COLO668 (cell line): ENCODE measurements around the gene CROCC2.

Experiments used
- DNase-seq: peaks from one replicate; lab custom pipeline; 2025; ENCODE audit not compliant: unreplicated experiment; lab: John Stamatoyannopoulos, UW

CROCC2 gene

GRCh38 chr2:240932724-240933047 lies 26.6 kb downstream of the CROCC2 start:
- DNase-seq = no peak

DNA sequence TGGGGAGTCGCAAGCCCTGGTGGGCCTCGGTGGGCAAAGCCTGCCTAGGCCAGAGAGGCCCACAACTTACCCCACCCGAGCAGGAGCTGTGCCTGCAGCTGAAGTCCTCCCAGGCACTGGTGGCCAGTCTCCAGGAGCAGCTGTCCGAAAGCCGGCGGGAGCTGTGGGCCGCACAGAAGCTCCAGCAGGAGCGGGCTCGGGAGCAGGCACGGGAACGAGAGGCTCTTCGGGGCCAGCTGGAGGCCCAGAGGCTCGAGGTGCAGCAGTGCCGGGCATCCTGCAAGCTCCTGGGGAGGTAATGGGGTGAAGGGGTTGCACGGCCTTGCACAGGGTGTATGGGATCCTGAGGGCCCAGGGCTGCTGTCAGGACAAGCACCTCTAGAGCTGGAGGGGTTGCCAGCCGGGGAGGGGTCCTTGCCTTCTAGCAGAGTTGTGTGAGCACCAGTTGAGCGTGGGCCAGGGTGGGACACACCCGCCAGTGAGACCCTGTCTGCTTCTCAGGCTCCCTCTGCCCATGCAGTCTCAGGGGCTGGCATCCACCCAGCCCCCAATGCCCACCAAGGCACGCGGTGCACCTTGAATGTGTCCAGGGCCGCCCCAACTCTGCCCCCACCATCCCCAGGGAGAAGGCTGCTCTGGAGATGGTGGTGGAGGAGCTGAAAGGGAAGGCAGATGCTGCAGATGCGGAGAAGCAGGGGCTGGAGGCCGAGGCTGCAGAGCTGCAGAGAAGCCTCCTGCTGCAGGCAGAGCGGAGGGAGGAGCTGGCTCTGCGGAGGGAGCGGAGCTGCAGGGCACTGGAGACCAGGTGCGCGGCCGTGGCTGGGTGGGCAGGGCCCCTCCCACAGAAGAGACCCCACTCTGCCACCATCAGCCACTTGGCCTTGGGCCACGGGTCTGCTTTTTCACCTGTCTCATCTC lies 27.2 kb downstream of the CROCC2 start:
- DNase-seq = no peak

DNA sequence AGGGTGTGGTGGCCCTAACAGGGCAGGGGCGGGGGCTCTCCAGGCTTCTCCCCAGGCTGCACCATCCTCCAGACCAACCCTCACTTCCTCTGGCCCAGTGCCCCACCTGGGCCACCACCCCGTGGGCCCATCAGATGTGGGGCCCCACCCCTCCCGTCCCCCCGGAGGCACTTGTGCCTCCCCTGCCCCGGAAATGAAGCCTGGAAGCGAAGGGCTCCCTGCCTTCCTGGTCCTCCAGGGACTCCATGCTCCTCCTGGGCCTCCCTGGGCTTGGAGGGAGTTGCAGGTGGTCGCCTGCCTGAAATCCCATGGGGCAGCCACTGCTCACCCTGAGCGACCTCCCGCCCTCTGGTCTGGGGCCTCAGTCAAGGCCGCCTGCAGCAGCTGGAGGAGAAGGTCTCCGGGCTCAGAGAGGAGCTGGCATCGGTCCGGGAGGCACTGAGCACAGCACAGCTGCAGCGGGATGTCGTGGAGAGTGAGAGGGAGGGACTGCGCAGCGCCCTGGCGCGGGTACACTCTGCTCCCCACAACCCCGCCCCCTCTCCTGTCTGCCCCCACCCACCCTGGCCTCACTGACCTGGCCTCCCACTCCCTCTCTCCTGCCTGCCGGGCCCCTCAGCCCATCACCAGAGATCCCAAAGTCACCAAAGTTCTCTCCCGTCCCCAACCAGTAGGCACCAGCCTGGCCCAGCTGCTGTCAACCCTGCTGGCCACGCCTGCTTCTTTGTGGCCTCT lies 28.0 kb downstream of the CROCC2 start:
- no peak for DNase-seq

DNA sequence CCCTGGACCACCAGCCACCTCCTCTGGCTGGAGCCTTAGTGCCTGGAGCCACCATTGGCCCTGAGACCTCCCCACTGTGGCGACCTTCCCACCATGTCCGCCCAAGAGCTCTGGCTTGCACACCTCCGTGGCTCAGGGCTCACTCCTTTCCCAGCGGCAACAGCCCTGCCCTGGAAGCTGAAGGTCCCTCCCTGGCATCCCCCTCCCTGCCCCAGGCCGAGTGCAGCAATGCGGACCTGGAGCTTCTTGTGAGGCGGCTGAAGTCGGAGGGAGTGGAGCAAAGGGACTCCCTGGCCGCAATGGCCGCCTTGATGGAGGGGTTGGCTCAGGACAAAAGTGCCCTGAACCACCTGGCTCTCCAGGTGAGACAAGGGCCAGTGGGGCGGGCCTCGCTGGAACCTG lies 28.6 kb downstream of the CROCC2 start:
- DNase-seq = peak; percentile 52

GRCh38 chr2:240935103-240935876 lies 29.2 kb downstream of the CROCC2 start:
- peak; percentile 80 for DNase-seq

- no peak for DNase-seq
These were observed 30.0 kb downstream of the CROCC2 start for GRCh38 chr2:240936106-240936505.

GRCh38 chr2:240946046-240946445 lies 39.9 kb downstream of the CROCC2 start:
- DNase-seq = no peak

DNA sequence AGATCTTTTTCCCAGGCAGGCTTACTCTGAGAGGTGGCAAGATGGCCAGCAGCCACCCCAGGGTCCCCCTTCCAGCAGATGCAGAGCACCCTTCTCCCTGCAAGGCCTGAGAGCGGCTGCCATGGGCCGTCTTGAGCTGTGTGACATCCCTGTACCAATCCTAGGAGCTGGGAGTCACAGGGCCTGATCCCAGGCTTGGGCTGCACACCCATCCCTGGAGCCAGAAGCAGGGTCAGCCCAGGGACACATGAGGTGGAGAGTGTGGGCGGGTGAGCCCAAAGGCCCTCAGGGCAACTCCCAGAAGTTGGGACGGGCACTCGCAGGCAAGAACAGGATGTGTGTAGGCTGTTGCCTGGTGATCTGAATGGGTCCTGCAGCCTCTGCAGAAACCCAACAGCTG lies 40.5 kb downstream of the CROCC2 start:
- DNase-seq = no peak

- DNase-seq = no peak
These were observed 41.0 kb downstream of the CROCC2 start for GRCh38 chr2:240947176-240947575.

DNA sequence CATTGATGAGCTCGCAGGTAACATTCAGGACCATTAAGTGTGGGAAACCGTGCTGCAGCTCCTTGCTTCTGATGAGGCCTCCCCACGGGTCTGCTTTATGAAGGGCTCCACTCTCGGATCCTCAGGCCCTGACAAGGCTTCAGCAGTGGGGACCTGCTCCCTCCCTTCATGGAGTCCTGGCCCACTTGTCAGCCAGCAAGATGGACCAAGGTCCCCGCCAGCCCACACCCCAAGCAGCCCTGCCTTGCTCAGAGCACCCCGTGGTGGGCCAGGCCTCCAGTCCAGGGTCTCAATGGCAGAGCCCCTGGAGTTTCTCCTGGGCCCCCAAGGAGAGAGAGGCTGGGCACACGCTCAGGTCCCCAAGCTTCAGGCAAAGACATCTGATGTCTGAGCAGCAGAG lies 41.5 kb downstream of the CROCC2 start:
- no peak for DNase-seq

- DNase-seq = no peak
These were observed 42.0 kb downstream of the CROCC2 start for GRCh38 chr2:240948086-240948485.

DNA sequence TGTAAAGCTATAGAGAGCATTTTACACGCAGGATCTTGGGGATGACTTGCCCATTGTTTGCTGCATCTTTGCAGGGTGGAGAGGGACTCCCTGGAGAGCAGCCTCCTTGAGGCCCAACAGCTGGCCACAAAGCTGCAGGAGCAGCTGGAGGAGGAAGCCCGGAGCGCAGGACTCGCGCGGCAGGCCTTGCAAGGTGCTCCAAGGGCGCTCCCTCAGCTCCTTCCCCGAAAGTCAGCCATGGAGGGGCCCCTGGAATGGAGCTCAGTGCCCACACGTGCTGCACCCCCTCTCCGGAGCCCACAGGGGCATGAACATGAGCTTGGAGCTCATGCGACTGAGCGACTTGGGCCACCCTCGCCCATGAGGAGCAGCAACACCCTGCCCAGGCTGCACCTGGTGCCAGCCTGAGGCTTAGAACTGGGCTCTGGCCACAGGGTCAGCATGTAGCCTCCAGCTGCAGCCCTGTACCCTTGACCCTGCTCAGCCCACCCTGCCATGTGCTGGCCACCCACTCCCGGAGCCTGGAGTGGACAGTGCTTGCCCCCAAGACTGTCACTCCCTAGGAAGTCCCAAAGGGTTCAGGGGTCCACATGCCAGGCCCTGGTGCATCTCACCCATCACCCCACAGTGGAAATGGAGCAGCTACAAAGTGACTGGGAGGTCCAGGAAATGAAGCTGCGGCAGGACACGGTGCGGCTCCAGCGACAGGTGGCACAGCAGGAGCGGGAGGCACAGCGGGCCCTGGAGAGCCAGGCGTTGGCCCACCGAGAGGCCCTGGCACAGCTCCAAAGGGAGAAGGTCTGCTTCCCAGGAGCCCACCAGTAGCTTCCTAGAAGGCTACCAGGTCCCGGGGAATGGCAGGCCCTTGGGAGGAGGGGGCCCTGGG lies 43.0 kb downstream of the CROCC2 start:
- peak; percentile 42 for DNase-seq

DNA sequence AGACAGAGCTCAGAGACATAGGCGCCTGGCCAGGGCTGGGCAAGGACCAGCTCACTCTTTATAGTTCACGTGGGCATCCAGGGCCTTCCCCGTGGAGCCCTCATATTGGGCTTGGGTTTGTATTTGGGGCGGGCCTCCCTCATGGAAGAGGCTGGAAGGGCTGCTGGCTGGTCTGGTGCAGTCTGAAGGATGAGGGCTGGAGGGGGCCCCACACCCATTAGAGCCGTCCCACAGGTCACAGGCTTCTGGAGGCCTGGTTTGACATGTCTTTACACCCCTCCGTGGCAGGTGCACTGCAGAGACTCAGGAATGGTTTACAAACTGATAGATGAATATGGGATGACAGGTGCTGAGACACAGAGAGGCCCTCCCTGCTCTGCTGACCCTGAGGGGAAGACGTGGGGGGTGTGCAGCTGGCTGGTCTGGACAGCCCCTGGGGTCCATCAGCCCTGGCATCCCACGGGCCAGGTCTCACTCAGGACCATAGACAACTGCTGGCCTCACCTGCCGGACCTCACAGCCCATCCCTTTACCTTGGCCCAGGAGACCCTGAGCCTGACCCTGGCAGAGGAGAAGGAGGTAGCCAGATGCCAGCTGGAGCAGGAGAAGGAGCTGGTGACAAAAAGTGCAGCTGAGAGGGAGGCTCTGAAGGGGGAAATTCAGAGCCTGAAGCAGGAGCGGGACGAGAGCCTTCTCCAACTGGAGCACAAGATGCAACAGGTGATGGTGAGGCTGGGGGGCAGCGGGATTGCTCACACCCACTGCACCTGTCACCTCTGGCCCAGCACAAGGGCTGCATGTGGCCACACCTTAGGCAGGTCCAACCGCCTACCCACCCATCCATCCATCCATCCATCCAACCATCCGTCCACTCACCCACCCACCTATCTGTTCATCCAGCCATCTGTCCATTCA lies 43.9 kb downstream of the CROCC2 start:
- DNase-seq = no peak

GRCh38 chr2:240951045-240951594 lies 45.0 kb downstream of the CROCC2 start:
- DNase-seq = no peak

DNA sequence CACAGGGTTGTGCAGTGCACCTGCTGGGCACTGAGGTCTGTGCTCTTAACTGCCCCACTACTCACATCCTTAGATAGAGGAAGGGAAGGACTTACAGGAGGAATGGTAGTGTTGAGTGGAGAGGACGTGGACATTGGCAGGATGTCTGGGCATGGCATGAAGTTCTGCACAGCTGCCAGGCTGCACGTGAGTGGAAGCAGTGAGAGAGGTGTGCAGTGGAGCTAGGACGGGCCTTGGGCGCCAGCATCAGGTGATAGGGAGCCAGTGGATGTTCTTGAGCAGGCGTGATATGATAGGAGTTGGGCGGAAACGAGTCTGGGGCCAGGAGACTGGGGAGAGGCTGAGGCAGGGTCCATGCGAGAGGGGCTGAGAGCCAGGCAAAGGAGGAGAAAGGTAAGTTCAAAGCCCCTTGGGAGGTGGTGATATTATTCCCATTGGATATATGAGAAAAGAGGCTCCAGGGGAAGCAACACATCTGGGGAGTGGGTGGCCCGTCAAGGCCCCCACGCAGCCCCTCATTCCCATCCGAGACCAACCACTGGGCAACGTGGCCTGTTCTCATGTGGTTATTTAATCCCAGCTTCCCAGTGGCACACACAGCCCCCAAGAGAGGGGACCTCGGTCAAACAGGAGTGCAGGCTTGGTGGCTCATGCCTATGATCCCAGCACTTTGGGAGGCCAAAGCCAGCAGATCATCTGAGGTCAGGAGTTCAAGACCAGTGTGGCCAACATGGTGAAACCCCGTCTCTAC lies 46.5 kb downstream of the CROCC2 start:
- DNase-seq = no peak

- DNase-seq = no peak
These were observed 47.6 kb downstream of the CROCC2 start for GRCh38 chr2:240953426-240954410.
